HFFc6 (cell line): ENCODE data around the gene PACRG. TPM values are rescaled to one million over a fixed set of nuclear protein-coding genes. Genes with fewer than 3 reads are reported as not detected.

Experiments
- DNase-seq: peaks from one replicate; pipeline ENCODE4 v3.0.0-alpha.2; 2018
- H3K27ac Mint-ChIP-seq: 2 replicates; pipeline ENCODE4 v1.8.0; 2020; ENCODE audit warnings: mild to moderate bottlenecking, mixed read lengths
- H3K27me3 Mint-ChIP-seq: 2 replicates; pipeline ENCODE4 v1.8.0; 2021; ENCODE audit warnings: mild to moderate bottlenecking, moderate library complexity, mixed read lengths; ENCODE audit not compliant: insufficient read depth
- H3K36me3 Mint-ChIP-seq: 2 replicates; pipeline ENCODE4 v1.8.0; 2021; ENCODE audit warnings: low read depth, mixed read lengths
- H3K4me1 Mint-ChIP-seq: 2 replicates; pipeline ENCODE4 v1.8.0; 2020; ENCODE audit warnings: low read depth, mixed read lengths
- H3K4me3 Mint-ChIP-seq: 2 replicates; pipeline ENCODE4 v1.8.0; 2020; ENCODE audit warnings: mild to moderate bottlenecking, moderate library complexity, mixed read lengths
- H3K9me3 Mint-ChIP-seq: 2 replicates; pipeline ENCODE4 v1.8.0; 2020; ENCODE audit warnings: mild to moderate bottlenecking, mixed read lengths
- total RNA-seq, 6 experiments: library from RNA; stranded (reverse); fragmentation: NEBNext Ultra II Directional; extraction: Animal tissue kit (Norgen Biotek cat#: 25700); gene quantifications; 2 replicates in 1 of 6; 3 replicates in 5 of 6; pipeline ENCODE4 v1.2.3, GENCODE V29; 2021
- TF ChIP-seq, protein P1 (sequence below): fragments of 200-600 bp; sonication (generic); IDR thresholded peaks from 2 replicates; pipeline ENCODE4 v1.5.0; 2021; ENCODE audit warnings: antibody characterized with exemption, mild to moderate bottlenecking

Gene PACRG
- total RNA-seq, 6 experiments from 2014 or later: not detected

DNA sequence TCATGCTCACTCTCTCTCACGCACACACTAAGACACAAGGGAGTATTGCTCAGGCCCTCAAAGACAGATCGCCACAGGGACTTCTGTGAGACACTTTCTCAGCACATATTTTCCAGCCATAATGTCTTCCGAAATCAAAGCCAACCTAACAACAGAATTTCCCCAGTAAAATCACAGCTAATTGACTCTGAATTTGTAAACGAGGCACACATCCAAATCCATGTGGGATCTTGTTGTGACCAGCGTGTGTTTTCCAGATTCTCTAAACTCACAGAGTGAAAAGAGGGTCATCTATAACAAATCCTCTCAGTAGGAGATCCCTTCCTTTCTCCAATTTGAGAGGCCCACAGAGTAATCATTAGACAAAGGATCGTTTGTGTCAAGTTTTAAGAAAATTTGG is 280.4 kb downstream of the PACRG start:
- H3K4me3 Mint-ChIP-seq: no peak overlapping the region; the same call in 1 of the 2 replicates
- no peaks in the 10 kb centered on the region; the same call in 1 of the 2 replicates for H3K4me1 Mint-ChIP-seq
- no peaks in the 10 kb centered on the region for H3K36me3 Mint-ChIP-seq
- TF ChIP-seq, protein P1, sequence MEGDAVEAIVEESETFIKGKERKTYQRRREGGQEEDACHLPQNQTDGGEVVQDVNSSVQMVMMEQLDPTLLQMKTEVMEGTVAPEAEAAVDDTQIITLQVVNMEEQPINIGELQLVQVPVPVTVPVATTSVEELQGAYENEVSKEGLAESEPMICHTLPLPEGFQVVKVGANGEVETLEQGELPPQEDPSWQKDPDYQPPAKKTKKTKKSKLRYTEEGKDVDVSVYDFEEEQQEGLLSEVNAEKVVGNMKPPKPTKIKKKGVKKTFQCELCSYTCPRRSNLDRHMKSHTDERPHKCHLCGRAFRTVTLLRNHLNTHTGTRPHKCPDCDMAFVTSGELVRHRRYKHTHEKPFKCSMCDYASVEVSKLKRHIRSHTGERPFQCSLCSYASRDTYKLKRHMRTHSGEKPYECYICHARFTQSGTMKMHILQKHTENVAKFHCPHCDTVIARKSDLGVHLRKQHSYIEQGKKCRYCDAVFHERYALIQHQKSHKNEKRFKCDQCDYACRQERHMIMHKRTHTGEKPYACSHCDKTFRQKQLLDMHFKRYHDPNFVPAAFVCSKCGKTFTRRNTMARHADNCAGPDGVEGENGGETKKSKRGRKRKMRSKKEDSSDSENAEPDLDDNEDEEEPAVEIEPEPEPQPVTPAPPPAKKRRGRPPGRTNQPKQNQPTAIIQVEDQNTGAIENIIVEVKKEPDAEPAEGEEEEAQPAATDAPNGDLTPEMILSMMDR: no peak
- peaks cover 2% of the 10 kb centered on the region for H3K27me3 Mint-ChIP-seq
- no peak overlapping the region for H3K27ac Mint-ChIP-seq
- DNase-seq: no peak
- H3K9me3 Mint-ChIP-seq: no peaks in the 10 kb centered on the region

- no peak overlapping the region for H3K27ac Mint-ChIP-seq
- H3K27me3 Mint-ChIP-seq: peaks cover 2% of the 10 kb centered on the region
- H3K36me3 Mint-ChIP-seq: no peaks in the 10 kb centered on the region
- TF ChIP-seq, protein P1: no peak
- H3K4me1 Mint-ChIP-seq: no peaks in the 10 kb centered on the region; the same call in 1 of the 2 replicates
- no peak overlapping the region for H3K4me3 Mint-ChIP-seq
- no peaks in the 10 kb centered on the region for H3K9me3 Mint-ChIP-seq
- DNase-seq: no peak
Observed at GRCh38 chr6:163008626-163009025, 280.9 kb downstream of the PACRG start.

DNA sequence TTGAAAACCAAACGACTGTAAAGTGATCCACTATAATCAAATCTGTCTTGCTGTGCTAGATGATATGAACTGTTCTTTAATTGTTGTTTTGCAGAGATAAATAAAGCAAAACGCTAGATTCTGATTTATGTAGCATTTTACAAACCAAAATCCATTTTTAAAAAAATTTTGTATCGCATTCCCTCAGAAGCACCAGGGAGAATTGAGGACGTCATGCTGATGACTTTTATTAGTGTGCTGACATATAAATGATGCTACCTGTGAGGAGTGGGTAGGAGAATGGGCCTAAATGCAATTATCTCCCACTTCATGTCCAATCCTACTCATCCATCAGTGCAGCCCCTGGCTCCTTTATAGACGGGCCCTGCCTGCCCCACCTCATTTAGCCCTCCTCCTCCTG is 282.4 kb downstream of the PACRG start:
- Mint-ChIP-seq H3K27me3 (no peaks in the 10 kb centered on the region; the same call in 1 of the 2 replicates), H3K36me3 (no peaks in the 10 kb centered on the region), H3K9me3 (no peaks in the 10 kb centered on the region), H3K4me1 (peaks cover 11% of the 10 kb centered on the region), H3K4me3 (no peak overlapping the region), H3K27ac (no peak overlapping the region)
- TF ChIP-seq, protein P1: no peak
- no peak for DNase-seq

DNA sequence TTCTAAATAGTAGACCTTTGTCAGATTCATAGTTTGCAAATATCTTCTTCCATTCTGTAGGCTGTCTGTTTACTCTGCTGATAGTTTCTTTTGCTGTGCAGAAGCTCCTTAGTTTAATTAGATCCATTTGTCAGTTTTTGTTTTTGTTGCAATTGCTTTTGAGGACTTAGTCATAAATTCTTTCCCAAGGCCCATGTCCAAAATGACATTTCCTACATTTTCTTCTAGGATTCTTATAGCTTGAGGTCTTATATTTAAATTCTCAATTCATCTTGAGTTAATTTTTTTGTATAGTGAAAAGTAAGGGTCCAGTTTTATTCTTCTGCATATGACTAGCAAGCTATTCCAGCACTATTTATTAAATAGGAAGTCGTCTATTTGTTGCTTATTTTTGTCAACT is 287.0 kb downstream of the PACRG start:
- Mint-ChIP-seq H3K27me3 (no peaks in the 10 kb centered on the region; the same call in 1 of the 2 replicates), H3K27ac (no peak overlapping the region)
- TF ChIP-seq, protein P1: no peak

GRCh38 chr6:163017801-163018200 is 290.0 kb downstream of the PACRG start:
- H3K9me3 Mint-ChIP-seq: no peaks in the 10 kb centered on the region

More for the DNA sequence above, 287.0 kb downstream of the PACRG start:
- H3K9me3 Mint-ChIP-seq: no peaks in the 10 kb centered on the region
- peaks cover 26% of the 10 kb centered on the region for H3K4me1 Mint-ChIP-seq
- H3K36me3 Mint-ChIP-seq: no peaks in the 10 kb centered on the region
- peak; percentile 19 for DNase-seq
- no peak overlapping the region for H3K4me3 Mint-ChIP-seq

More at GRCh38 chr6:163017801-163018200, 290.0 kb downstream of the PACRG start:
- TF ChIP-seq, protein P1: no peak
- DNase-seq: peak; percentile 45
- Mint-ChIP-seq H3K4me3 (no peak overlapping the region), H3K4me1 (peaks cover 26% of the 10 kb centered on the region), H3K27ac (no peak overlapping the region), H3K36me3 (no peaks in the 10 kb centered on the region), H3K27me3 (no peaks in the 10 kb centered on the region; the same call in none of the 2 replicates)
